ENCODE results near the gene HGFAC.

Gene HGFAC

DNA sequence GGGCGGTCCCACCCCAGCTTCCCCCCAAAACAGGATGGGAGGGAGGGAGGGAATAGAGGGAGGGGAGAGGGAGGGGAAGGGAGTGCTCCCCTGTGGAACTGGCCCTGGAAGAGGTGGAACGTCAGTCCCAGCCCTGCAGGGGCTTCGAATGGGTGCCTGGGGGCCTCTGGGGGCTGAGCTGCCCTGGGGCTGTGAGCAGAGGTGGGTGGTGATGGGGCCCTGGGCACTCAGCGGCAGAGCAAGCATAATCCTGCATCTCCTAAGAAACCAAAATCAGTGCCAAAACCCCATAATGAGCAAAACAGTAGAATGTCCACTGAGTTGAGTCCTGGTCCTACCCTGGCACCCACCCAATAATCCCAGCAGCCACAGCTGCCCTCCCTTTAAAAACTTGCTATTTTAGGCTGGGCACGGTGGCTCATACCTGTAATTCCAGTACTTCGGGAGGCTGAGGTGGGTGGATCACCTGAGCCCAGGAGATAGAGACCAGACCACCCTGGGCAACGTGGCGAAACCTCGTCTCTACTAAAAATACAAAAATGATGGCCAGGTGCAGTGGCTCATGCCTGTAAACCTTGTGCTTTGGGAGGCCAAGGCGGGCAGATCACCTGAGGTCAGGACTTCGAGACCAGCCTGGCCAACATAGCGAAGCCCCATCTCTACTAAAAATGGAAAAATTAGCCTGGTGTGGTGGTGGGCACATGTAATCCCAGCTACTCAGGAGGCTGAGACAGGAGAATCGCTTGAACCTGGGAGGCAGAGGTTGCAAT, 32.4 kb downstream of the HGFAC start:
- DNase-seq (ENCODE audit: low read depth in 2 of 2), result no peak

DNA sequence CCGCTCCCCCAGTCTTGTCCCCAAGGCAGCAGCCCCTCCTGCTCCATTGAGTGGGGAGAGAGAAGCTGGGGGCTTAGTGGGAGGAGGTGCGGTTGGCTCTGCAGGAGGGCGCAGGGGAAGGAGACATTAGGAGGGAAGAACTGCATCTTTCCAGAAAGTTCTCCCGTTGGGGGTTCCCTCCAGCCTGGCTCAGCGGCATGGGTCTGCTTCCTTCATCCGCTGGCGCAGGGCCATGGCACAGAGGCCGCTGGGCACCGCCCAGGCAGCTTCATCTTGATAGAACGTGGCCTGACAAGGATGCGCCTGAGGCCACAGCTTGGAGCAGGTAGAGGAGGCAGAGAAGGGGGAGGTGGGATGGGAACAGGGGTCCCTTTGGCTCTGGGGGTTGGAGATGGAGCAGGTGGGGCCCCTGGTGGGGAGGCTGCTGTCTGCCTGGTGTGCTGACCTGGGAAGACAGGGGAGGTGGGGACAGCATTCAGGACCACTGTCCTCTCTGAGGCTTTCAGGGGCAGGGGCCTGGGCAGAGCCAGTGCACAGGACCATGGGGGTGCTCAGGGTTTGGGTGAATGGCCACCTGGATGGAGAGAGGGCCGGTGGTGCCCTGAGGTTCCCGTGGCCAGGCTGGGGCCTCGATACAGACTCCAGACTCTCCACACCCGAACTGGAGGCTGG, 33.4 kb downstream of the HGFAC start:
- DNase-seq (ENCODE audit: low read depth in 2 of 2), result no peak

DNA sequence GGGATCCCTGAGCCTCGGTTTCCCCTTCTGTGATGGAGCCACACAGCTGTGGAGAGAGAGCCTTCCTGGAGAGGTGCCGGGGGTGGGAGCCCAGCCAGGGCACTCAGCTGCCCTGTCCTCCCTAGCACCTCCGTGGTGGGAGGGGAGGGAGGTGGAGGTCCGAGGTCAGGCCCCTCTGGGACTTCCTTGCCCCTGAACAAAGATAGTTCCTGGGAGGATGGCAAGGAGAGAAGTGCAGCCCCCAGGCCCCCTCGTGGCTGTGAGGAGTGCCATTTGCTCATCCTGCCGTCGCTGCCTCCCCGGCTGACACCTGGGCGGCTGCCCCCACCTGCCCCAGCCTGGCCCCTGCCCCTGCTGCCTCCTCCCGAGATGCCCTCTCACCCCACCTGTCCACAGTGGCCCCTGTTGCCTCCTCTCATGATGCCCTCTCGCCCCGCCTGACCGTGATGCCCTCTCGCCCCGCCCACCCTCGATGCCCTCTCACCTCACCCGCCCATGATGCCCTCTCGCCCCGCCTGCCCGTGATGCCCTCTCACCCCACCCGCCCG, 34.0 kb downstream of the HGFAC start:
- DNase-seq (ENCODE audit: low read depth in 2 of 2), result no peak

DNA sequence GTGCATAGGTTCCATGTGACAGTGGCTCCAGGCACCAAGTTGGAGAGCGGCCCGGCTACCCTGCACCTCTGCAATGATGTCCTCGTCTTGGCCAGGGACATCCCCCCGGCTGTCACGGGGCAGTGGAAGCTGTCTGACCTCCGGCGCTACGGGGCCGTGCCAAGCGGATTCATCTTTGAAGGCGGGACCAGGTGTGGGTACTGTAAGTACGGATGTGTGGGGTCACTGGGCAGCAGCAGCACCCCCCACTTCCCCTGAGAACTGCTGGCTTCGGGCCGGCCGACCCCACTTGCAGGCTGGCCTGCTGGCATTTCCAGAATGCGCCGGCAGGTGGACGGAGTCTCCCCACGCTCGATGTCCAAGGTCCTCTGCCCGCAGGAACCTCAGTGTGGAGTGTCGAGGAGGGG, 34.6 kb downstream of the HGFAC start:
- DNase-seq (ENCODE audit: low read depth in 2 of 2), result no peak

DNA sequence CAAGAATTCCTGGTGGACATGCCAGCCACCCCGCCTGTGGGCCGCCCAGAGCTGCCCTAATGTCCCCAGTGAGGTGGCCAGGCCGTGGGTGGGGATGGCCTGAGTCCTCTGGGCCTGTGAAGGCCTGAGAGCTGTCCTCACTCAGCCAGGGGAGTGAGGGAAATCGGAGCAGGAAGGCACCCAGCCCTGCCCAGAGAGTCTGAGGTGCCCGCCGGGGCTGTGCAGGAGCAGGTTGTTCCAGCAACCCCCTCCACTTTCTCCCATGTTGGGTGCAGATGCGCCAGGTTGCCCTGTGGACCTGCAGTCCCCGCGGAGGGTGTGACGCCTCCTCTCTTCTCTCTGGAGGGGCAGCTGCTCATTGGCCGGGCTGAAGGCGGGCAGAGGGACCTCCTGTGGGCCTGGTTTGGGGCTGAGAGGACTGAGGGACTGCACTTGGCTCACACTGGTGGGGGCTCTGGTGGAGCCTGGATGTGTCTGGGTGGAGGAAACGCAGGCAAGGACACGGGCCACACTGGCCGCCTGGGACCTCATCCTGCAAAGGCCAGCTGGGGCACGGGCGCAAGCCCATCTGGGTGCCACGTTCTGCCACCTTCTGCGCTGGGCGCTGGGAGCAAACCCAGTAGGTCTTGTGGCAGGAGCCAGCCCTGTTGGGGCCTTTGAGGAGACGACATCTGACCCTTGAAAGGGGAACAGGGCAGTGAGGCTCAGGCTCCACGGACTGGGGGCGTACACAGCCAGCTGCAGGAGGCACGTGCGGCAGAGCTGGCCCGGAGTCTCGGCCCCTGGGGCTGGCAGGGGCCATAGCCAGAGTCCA, 35.4 kb downstream of the HGFAC start:
- DNase-seq (ENCODE audit: low read depth in 2 of 2), result no peak

DNA sequence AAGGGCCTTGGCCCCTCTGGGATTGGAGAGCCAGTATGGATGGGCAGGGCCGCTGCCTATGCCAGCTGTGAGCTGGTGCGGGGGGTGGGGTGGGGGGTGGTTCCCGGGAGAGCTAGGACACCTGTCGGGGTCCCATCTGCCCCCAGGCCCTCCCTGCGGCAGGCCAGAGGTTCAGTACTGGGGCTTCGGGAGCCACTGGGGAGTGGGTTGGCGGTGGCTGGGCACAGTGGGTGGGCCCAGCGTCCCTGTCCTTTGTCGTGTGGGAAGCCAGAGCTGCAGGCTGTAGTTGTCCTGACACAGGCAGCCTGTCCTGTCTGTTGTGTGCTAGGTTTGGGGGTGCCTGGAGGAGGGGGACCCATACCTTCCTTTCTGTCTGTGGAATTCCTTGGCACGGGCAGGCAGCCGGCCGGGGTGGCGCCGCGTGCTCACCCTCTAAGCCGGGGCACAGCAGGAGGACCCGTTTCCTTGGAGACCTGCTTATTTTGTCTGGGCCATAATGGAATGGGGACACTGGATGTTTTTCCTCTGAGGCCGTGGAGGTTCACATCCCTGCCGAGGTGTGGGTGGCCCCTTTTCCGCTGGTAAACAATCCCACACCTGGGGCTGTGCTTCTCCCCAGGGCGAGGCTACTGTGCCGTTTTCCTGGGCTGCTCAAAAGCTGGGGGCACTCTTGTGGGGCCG, 36.1 kb downstream of the HGFAC start:
- DNase-seq (ENCODE audit: low read depth in 2 of 2), result no peak

DNA sequence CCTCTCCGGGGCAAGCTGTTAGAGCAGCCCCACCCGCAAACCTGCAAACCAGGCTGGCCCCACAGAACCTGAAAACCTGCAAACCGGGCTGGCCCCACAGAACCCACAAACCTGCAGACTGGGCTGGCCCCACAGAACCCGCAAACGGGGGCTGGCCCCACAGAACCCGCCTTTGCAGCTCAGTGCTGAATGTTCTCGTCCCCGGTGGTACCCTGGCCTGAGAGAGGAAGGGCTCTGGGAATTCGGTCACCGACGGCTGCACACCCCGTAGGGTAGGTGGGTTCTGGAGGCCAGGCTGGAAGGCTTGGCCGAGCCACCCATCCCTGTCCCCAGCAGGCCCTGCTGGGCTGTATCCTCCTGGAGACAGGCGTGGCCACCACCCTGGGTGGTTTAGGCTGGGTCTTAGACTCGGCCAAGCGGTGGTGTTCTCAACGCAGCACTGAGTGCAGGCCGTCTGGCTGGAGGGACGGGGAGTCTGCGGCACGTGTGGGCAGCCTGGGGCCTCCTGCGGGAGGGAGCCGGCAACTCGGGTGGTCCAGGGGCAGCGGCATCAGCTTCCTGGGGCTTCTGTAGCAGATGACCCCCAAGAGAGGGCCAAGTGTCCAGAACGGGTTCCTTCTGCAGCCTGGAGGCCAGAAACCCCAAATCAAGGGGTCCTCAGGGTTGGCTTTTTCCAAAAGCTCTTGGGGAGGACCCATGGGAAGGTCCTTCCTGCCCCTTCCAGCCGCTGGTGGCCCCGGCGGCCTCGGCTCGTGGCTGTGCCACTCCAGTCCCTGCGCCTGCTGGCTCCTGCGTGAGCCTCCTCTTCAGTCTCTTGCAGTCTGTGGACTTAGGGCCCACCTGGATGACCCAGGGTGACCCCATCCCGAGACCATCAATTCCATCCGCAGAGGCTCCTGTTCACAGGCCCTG, 36.9 kb downstream of the HGFAC start:
- no peak for DNase-seq (ENCODE audit: low read depth in 2 of 2)

DNA sequence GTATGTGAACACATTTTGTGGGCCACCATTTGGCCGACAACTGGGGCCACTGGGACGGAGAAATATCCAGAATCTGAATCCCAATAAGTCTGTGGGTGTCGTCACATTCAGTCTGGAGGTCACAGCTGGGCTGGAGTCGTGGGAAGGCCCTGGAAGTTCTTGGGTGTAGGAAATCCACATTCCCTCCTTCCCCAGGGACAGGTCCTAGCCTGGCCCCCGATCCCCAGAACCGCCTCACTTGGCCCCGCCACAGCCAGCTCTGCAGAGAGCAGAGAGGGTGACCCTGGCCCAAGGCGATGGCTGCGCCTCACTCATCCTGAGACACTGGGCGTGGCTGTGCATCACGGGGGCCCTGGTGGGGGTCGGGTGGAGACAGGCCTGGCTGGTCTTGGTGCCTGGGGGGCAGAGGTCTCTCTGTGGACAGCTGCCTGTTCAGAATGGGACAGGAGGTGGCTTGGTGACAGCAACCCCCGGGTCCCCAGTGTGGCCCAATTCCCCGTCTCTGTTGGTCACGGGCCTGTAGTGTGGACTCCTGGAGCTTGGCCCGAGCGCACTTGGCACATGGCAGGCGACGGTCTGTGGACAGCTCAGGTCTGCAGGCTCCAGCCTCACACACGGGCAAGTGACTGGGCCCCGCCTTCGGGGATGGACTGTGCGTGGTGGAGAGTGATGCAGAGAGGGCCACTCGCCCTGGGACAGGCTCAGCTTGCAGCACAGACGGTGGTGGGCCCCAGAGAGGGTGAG, 37.8 kb downstream of the HGFAC start:
- no peak for DNase-seq (ENCODE audit: low read depth in 2 of 2)

DNA sequence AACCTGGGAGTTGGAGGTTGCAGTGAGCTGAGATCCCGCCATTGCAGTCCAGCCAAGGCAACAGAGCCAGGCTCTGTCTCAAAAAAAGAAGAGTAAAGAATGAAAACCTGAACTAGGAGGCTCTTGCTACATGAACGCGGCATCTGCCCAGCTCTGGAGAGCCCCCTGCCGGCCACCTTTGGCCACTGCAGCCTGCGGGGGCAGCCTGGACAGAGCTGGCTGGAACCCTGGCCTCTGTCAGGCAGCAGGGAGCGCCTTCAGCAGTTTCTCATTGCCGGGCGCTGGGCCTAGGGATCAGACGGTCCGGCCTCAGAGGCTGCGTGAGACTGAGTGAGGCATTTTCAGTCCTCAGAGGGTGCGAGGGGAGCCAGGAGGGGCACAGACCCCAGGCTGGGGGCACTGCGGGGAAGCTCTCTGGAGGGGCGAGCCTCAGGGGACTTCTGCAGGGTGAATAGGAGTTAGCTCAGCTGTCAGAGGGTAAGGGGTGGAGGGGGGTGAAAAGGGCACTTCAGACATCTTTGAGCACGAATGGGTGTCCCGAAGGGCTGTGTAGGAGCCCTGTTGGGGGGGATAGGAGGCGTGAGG, 38.9 kb downstream of the HGFAC start:
- peak; percentile 35 to 74 for DNase-seq (ENCODE audit: low read depth in 2 of 2)

DNA sequence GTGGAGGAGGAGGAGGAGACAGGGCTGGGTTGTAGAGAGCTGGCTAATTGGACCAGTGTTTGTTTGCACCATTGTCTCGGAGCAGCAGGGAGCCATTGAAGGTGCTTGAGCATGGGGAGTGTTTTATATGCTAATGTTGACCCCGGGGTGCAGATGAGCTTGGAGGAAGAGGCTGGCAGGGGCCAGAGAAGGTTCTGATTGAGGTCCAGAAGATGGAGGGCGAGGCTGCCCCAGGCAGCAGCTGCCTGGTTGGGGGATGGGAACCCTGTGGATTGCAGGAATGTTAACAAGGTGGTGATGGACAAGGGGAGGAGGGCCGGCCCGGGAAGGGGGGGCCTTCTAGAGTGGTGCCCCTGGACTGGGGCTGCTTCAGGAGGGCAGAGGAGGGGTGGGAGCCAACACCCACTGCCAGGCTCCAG, 39.4 kb downstream of the HGFAC start:
- no peak for DNase-seq (ENCODE audit: low read depth in 2 of 2)

DNA sequence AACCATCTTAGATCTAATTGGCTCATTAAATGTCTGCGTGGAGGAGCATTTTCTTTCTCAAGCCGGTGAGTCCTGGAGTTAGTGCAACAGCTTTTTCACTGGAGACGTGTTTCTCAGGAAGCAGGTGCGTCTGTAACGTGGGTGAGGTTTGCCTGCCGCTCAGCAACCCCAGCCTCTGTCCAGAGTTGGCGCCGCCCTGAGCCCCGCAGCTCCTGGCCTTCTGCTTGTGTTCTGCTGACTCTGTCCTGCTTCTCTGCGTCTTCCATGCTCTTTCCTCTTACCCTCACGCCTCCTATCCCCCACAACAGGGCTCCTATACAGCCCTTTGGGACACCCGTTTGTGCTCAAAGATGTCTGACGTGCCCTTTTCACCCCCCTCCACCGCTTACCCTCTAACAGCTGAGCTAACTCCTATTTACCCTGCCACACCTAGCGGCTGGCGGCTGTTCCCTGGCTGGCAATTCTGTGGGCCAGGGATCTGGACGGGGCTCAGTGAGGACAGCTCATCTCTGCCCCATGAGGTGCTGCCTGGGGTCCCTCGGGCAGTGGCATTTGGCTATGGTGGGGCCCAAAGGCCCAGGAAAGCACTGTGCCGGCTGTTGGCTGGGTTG, 40.1 kb downstream of the HGFAC start:
- DNase-seq (ENCODE audit: low read depth in 2 of 2), result no peak

DNA sequence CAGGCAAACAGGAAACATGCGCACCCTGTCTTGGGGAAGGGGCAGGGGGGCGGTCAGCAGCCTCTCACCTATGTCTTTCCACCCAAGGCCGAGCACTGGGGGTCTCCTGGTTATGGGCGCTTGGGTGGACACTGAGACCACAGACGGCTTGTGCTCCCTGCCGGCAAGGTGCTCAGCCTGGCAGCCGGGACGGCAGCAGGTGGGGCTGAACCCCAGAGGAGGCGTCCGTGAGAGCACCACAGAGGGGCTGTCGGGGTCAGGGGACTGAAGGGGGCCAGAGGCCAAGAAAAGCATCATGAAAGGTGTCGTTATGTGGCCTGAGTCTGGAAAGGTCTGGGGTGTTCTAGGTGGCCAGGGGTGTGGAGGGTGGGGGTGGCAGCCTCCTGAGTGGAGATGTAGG, 40.9 kb downstream of the HGFAC start:
- DNase-seq (ENCODE audit: low read depth in 2 of 2), result no peak

DNA sequence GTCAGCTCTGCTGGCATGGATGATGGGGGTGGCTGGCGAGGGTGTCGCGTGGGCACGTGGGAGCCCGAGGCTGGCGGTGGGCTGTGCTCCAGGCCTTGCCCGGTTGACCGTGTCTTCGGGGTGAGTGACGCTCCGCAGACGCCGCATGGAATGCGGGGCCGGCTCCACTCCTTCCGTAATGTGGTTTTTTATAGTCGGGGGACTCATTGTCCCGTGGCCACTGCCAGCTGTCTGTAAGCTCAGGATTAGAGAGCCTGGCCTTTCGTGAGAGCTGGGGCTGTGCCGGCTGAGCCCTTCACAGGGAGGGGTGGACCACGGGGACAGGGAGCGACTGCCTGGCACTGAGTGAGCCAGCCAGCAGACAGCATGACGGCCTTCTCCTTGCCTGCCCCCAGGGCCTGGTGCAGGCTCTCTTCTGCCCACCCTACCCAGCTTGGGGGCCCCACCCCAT, 41.7 kb downstream of the HGFAC start:
- DNase-seq (ENCODE audit: low read depth in 2 of 2), result no peak

DNA sequence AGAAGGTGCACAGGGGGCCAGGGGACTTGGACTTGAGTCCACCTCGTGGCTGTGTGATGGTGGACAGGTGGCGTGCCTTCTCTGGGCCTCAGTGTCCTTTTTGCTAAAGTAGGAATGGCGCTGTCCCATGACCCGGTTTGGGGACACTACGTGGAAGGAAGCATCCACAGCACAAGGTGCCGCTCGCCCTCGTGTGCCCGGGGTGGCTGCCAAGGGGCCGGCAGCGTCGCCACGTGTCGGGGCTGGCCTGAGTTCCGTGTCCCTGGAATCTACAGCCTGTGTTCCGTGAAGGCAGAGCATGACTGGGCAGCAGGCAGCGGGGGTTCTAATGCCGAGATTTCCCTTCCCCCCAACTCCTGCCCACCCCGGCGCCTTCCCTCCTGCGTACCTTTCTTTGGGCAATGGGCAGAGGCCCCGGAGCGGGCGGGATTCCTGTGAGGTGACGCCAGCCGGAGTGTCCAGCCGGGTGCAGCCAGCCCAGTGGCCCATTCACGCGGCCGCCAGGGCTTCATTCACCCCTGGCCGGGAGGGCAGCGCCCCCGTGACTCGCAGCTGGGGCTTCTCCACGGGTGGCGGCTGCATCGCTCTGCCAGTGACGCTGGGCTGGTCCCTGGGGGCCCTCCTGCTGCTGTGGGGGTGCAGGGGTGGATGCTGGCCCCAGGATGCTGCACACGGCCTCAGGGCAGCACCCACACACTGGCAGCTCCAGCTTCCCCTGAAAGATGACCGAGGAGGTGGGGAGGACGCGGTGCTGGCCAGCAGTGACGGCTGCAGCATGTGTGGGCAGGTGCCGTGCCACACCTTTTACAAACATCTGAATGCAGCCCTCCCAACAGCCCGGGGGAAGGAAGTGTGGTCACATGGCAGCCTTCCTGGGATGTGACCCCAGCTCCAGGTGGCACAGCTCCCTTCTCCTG, 42.5 kb downstream of the HGFAC start:
- no peak for DNase-seq (ENCODE audit: low read depth in 2 of 2)

DNA sequence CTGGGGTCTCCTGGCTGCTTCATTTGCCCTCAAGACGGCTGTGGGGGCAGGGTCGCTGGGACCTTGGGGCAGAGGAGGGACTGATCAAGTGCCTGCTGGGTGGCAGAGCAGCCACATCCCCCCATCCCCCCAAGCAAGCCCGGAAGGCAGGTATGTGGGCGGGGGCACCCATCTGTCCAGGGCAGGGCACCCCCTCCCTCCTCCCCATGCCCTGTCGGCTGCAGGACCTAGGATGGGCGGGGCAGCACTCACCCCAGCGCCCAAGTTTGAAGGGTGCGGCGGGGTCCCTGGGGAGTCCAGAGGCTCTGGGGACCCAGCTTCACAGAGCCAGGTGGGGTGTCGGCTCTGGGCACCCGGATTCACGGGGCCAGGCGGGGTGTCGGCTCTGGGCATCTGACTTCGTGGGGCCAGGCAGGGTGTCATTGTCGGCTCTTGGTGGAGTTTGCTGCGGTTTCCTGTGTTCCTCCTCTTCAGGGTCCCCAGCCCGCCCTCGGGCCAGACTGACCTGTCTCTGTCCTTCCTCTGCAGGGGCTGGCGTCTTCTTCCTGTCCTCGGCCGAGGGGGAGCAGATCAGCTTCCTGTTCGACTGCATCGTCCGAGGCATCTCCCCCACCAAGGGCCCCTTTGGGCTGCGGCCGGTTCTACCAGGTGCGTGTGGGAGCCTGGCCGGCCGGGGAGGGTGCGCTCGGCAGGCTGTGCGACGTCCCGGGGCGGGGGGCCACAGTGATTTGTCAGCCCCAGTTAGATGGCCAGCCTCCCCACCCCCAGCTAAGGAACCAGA, 43.4 kb downstream of the HGFAC start:
- no peak for DNase-seq (ENCODE audit: low read depth in 2 of 2)

DNA sequence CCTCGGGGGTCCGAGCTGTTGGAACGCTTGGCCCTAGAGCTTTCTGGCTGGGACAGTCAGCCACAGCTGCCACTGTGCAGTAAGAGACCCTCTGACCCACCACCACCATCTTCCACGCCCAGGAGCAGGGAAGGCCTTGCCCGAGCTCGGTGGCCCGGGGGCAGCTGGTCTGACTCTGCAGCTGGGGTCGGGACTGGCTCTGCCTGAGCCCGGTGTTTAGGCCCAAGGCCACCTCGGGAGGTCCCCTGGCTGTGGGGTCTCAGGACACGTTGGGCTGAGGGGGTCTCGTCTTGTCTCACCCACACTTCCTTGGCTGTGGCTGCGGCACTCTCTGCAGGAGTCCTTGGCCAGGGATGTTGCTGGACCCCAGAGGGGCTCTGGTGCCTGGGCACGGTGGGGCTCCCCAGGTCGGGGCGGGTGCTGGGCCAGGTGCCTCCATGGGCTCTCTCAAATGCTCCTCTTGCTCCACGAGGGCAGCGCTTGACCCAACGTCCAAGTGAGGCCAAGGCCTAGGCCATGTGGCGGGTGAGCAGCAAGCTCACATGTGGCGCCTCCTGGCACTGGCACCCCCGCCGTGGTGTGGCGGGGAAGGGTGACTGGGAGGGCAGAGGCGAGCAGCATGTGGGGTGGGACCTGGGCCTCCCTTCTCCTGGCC, 44.2 kb downstream of the HGFAC start:
- DNase-seq (ENCODE audit: low read depth in 2 of 2), result no peak

Measured in stimulated activated CD4-positive, alpha-beta T cell treated with anti-CD3 and anti-CD28 coated beads, Interleukin-15, amount 100 ng/mL, for 48 hours (primary cell).